ENCODE results near the gene PDE6A.

Gene PDE6A

GRCh38 chr5:149944666-149945065 lies at the start of gene PDE6A:
TSS of gene PDE6A (minus strand) at chr5:149944793. CDS start at chr5:149944673, 120 bp downstream.
- no peak within 1 kb of the TSS for H2AFZ ChIP-seq

GRCh38 chr5:149993471-149993870 lies 48.9 kb upstream of the PDE6A start:
- Histone ChIP-seq H3K4me1 (peaks cover 19% of the 10 kb centered on the region), H3K4me2 (ENCODE audit: low read length) (peak overlapping the region; percentile 21), H3K79me2 (no peaks in the 10 kb centered on the region), H3K4me3 (ENCODE audit: low read depth, low read length) (no peak overlapping the region), H3K27ac (peak overlapping the region; percentile 81), H2AFZ (no peak overlapping the region), H3K27me3 (ENCODE audit: control insufficient read depth, insufficient read depth, low read length) (no peaks in the 10 kb centered on the region), H3K9me3 (ENCODE audit: control insufficient read depth, low read length) (no peaks in the 10 kb centered on the region), H3K9ac (no peak overlapping the region), H3K36me3 (ENCODE audit: control insufficient read depth, insufficient read depth, low read length) (no peaks in the 10 kb centered on the region)
- no peak for TF ChIP-seq CTCF (IDR thresholded peaks at IDR 0.05)

More at GRCh38 chr5:149944666-149945065, at the start of gene PDE6A:
- no peaks in the 10 kb centered on the region for H3K36me3 ChIP-seq (ENCODE audit: control insufficient read depth, insufficient read depth, low read length)
- H3K27ac ChIP-seq: no peak within 1 kb of the TSS
- H3K27me3 ChIP-seq (ENCODE audit: control insufficient read depth, insufficient read depth, low read length): no peaks in the 10 kb centered on the region
- no peaks in the 10 kb centered on the region for H3K9me3 ChIP-seq (ENCODE audit: control insufficient read depth, low read length)
- H3K4me1 ChIP-seq: peaks cover 4% of the 10 kb centered on the region
- H3K4me2 ChIP-seq (ENCODE audit: low read length): no peak within 1 kb of the TSS
- TF ChIP-seq CTCF (IDR thresholded peaks at IDR 0.05): no peak
- H3K4me3 ChIP-seq (ENCODE audit: low read depth, low read length): no peak within 1 kb of the TSS
- H3K9ac ChIP-seq: no peak within 1 kb of the TSS
- H3K79me2 ChIP-seq: no peaks in the 10 kb centered on the region

GRCh38 chr5:149990518-149991376 lies 46.2 kb upstream of the PDE6A start:
- Histone ChIP-seq H3K27ac (no peak overlapping the region), H3K9me3 (ENCODE audit: control insufficient read depth, low read length) (no peaks in the 10 kb centered on the region), H2AFZ (no peak overlapping the region), H3K4me3 (ENCODE audit: low read depth, low read length) (no peak overlapping the region), H3K36me3 (ENCODE audit: control insufficient read depth, insufficient read depth, low read length) (no peaks in the 10 kb centered on the region), H3K4me2 (ENCODE audit: low read length) (no peak overlapping the region), H3K4me1 (peaks cover 13% of the 10 kb centered on the region), H3K79me2 (no peaks in the 10 kb centered on the region), H3K9ac (no peak overlapping the region), H3K27me3 (ENCODE audit: control insufficient read depth, insufficient read depth, low read length) (no peaks in the 10 kb centered on the region)
- peak; percentile 98 for TF ChIP-seq CTCF (IDR thresholded peaks at IDR 0.05)

GRCh38 chr5:149988126-149988525 lies 43.5 kb upstream of the PDE6A start:
- H3K79me2 ChIP-seq: no peaks in the 10 kb centered on the region
- no peaks in the 10 kb centered on the region for H3K36me3 ChIP-seq (ENCODE audit: control insufficient read depth, insufficient read depth, low read length)
- no peak overlapping the region for H3K9ac ChIP-seq
- no peak overlapping the region for H2AFZ ChIP-seq
- H3K27ac ChIP-seq: no peak overlapping the region
- H3K4me2 ChIP-seq (ENCODE audit: low read length): no peak overlapping the region
- TF ChIP-seq CTCF (IDR thresholded peaks at IDR 0.05): no peak
- H3K27me3 ChIP-seq (ENCODE audit: control insufficient read depth, insufficient read depth, low read length): no peaks in the 10 kb centered on the region
- no peak overlapping the region for H3K4me3 ChIP-seq (ENCODE audit: low read depth, low read length)
- no peaks in the 10 kb centered on the region for H3K4me1 ChIP-seq
- no peaks in the 10 kb centered on the region for H3K9me3 ChIP-seq (ENCODE audit: control insufficient read depth, low read length)

- Histone ChIP-seq H3K36me3 (ENCODE audit: control insufficient read depth, insufficient read depth, low read length) (no peaks in the 10 kb centered on the region), H2AFZ (no peak overlapping the region)
- TF ChIP-seq CTCF (IDR thresholded peaks at IDR 0.05): no peak
Measured at GRCh38 chr5:149982505-149982904, 37.9 kb upstream of the PDE6A start.

More at GRCh38 chr5:149982505-149982904, 37.9 kb upstream of the PDE6A start:
- Histone ChIP-seq H3K79me2 (no peaks in the 10 kb centered on the region), H3K4me3 (ENCODE audit: low read depth, low read length) (no peak overlapping the region), H3K4me1 (no peaks in the 10 kb centered on the region), H3K4me2 (ENCODE audit: low read length) (no peak overlapping the region), H3K27ac (no peak overlapping the region), H3K27me3 (ENCODE audit: control insufficient read depth, insufficient read depth, low read length) (no peaks in the 10 kb centered on the region), H3K9me3 (ENCODE audit: control insufficient read depth, low read length) (no peaks in the 10 kb centered on the region), H3K9ac (no peak overlapping the region)

Measured in parathyroid adenoma (tissue), 2 donors.